ENCODE measurements around the gene TLR10.

GRCh38 chr4:38733663-38734062 is 49.1 kb downstream of the TLR10 start:
- TF ChIP-seq CTCF (IDR thresholded peaks at IDR 0.05; ENCODE audit: borderline replicate concordance, extremely low read depth, low read length, poor library complexity, severe bottlenecking), result no peak
- no peak for TF ChIP-seq EZH2 (IDR thresholded peaks at IDR 0.05; ENCODE audit: borderline replicate concordance, low read depth, low read length, severe bottlenecking)
